ENCODE data around the gene TMEM115. TPM values are rescaled to one million over a fixed set of nuclear protein-coding genes. Genes with fewer than 3 reads are reported as not detected.

The TMEM115 gene
- total RNA-seq, 3 donors from 2014 or later = 41.4 to 51.6 (median 41.4) TPM

GRCh38 chr3:50359760-50360110 lies 414 bp upstream of the TMEM115 start:
- Histone ChIP-seq H3K4me1 (ENCODE audit: low read depth) (peaks cover 34% of the 10 kb centered on the region), H3K36me3 (ENCODE audit: low read depth) (no peaks in the 10 kb centered on the region), H3K4me3 (no peak overlapping the region), H3K9me3 (no peaks in the 10 kb centered on the region)
- DNase-seq (peak in 1 of 3 donors; percentile 51), ATAC-seq (no peak)
- intact Hi-C loops (cut with DNase I, micrococcal nuclease) = loop anchor here in 1 of 2 donors (10.0 kb wide), 1 partner anchor 185 kb away; no protein-coding TSS in a partner anchor
- no peak for TF ChIP-seq CTCF (IDR thresholded peaks at IDR 0.05)

GRCh38 chr3:50358355-50358910 lies 888 bp downstream of the TMEM115 start:
- ATAC-seq (no peak), DNase-seq (peak in 1 of 3 donors; percentile 51)
- H3K4me1 ChIP-seq (ENCODE audit: low read depth) = peaks cover 31% of the 10 kb centered on the region
- intact Hi-C loops (cut with DNase I, micrococcal nuclease) = no loop called here
- no peak for TF ChIP-seq CTCF (IDR thresholded peaks at IDR 0.05)
- no peaks in the 10 kb centered on the region for H3K9me3 ChIP-seq
- H3K36me3 ChIP-seq (ENCODE audit: low read depth) = no peaks in the 10 kb centered on the region
- peak overlapping the region; percentile 69 for H3K4me3 ChIP-seq

- intact Hi-C loops (cut with DNase I, micrococcal nuclease) = no loop called here
- Histone ChIP-seq H3K9me3 (no peaks in the 10 kb centered on the region), H3K36me3 (ENCODE audit: low read depth) (no peaks in the 10 kb centered on the region), H3K4me1 (ENCODE audit: low read depth) (peaks cover 36% of the 10 kb centered on the region), H3K4me3 (no peak overlapping the region)
- no peak for DNase-seq
- no peak for TF ChIP-seq CTCF (IDR thresholded peaks at IDR 0.05)
- ATAC-seq = no peak
Measured at GRCh38 chr3:50357481-50357880, 1.8 kb downstream of the TMEM115 start.

GRCh38 chr3:50356553-50356952 lies 2.8 kb downstream of the TMEM115 start:
- Histone ChIP-seq H3K36me3 (ENCODE audit: low read depth) (no peaks in the 10 kb centered on the region), H3K4me3 (no peak overlapping the region), H3K9me3 (no peaks in the 10 kb centered on the region), H3K4me1 (ENCODE audit: low read depth) (peaks cover 44% of the 10 kb centered on the region)
- intact Hi-C loops (cut with DNase I, micrococcal nuclease) = no loop called here
- DNase-seq (peak; percentile 78 to 89 (median 80)), ATAC-seq (peak; percentile 67)
- no peak for TF ChIP-seq CTCF (IDR thresholded peaks at IDR 0.05)

- no peak for ATAC-seq
Measured at GRCh38 chr3:50355829-50356552, 3.3 kb downstream of the TMEM115 start.

More at GRCh38 chr3:50355829-50356552, 3.3 kb downstream of the TMEM115 start:
- intact Hi-C loops (cut with DNase I, micrococcal nuclease) = no loop called here
- no peak for DNase-seq
- Histone ChIP-seq H3K4me3 (no peak overlapping the region), H3K36me3 (ENCODE audit: low read depth) (no peaks in the 10 kb centered on the region), H3K4me1 (ENCODE audit: low read depth) (peaks cover 49% of the 10 kb centered on the region), H3K9me3 (no peaks in the 10 kb centered on the region)
- TF ChIP-seq CTCF (IDR thresholded peaks at IDR 0.05) = no peak

Data from mucosa of descending colon (tissue), 3 donors.